Suprapubic skin (tissue), 3 donors: ENCODE results near the gene KIAA0753.

Source experiments
- CTCF ChIP-seq, 2 donors: fragments of 200-600 bp in 1 of 2; fragments of 450-650 bp in 1 of 2; sonication (generic) in 1 of 2; IDR thresholded peaks; one replicate each; pipeline ENCODE4 v1.5.1; 2016 to 2019; ENCODE audit warnings: antibody characterized with exemption in 2 of 2, mild to moderate bottlenecking in 1 of 2, moderate library complexity in 1 of 2
- EP300 ChIP-seq: sonication (generic); formaldehyde crosslinking; IDR thresholded peaks from one replicate; pipeline ENCODE4 v1.6.1; 2017; ENCODE audit warnings: antibody characterized with exemption

DNA sequence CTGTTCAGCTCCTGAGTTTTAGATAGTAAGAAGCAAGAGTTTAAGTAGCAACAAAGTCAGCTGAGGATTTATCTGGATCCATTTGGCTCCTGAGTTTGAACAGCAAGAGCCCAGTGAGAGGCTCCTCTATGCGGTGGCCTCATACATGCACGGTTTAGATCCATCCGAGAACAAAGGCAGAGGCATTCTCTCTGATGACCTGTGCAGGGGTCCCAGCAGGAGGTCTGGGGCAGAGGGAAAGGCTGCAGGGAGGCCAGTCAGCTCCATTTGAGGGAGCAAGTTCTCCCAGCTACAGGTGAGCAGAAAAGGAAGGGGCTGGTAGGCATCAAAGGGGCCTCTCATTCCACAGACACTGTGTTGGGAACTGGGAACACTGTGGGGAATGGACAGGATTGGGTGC is 100.6 kb downstream of the KIAA0753 start:
- TF ChIP-seq EP300 (no peak), CTCF (IDR thresholded peaks at IDR 0.05) (no peak)
